Measurements from ENCODE around the gene DAB2IP.

Gene DAB2IP

GRCh38 chr9:121671612-121672155, 20.2 kb downstream of the DAB2IP start:
- TF ChIP-seq, protein P1, sequence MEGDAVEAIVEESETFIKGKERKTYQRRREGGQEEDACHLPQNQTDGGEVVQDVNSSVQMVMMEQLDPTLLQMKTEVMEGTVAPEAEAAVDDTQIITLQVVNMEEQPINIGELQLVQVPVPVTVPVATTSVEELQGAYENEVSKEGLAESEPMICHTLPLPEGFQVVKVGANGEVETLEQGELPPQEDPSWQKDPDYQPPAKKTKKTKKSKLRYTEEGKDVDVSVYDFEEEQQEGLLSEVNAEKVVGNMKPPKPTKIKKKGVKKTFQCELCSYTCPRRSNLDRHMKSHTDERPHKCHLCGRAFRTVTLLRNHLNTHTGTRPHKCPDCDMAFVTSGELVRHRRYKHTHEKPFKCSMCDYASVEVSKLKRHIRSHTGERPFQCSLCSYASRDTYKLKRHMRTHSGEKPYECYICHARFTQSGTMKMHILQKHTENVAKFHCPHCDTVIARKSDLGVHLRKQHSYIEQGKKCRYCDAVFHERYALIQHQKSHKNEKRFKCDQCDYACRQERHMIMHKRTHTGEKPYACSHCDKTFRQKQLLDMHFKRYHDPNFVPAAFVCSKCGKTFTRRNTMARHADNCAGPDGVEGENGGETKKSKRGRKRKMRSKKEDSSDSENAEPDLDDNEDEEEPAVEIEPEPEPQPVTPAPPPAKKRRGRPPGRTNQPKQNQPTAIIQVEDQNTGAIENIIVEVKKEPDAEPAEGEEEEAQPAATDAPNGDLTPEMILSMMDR (IDR thresholded peaks at IDR 0.05; ENCODE audit: insufficient read depth, low read depth, low read length, missing control alignments), result no peak
- DNase-seq (ENCODE audit: low read depth), result no peak
- H3K4me3 ChIP-seq (ENCODE audit: low read depth, low read length), result no peak overlapping the region

GRCh38 chr9:121672213-121672612, 20.8 kb downstream of the DAB2IP start:
- H3K4me3 ChIP-seq (ENCODE audit: low read depth, low read length), result no peak overlapping the region
- TF ChIP-seq, protein P1 (IDR thresholded peaks at IDR 0.05; ENCODE audit: insufficient read depth, low read depth, low read length, missing control alignments), result no peak
- no peak for DNase-seq (ENCODE audit: low read depth)

DNA sequence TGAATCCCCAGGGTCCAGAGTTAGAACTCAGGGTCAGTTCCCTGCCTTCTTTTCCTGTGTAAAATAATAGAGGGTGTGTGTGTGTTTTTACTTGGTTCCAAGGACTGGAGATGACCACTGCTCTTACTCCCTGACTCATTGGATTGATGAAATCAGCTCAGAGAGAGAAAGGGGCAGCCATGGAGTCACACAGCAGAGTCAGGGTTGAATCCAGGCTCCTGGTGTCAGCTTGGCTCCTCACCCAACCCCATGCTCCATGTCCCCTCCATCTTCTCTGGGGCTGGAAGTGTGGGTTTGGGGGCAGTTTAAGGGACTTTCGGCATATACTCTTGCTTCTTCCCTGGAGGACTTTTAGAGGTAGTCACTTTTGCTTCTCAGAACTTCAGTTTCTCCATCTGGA, 21.6 kb downstream of the DAB2IP start:
- TF ChIP-seq, protein P1 (IDR thresholded peaks at IDR 0.05; ENCODE audit: insufficient read depth, low read depth, low read length, missing control alignments), result no peak
- DNase-seq (ENCODE audit: low read depth), result no peak
- H3K4me3 ChIP-seq (ENCODE audit: low read depth, low read length), result no peak overlapping the region

- TF ChIP-seq, protein P1 (IDR thresholded peaks at IDR 0.05; ENCODE audit: insufficient read depth, low read depth, low read length, missing control alignments), result no peak
- DNase-seq (ENCODE audit: low read depth), result no peak
- H3K4me3 ChIP-seq (ENCODE audit: low read depth, low read length), result no peak overlapping the region
These were observed 22.1 kb downstream of the DAB2IP start for GRCh38 chr9:121673576-121673975.

DNA sequence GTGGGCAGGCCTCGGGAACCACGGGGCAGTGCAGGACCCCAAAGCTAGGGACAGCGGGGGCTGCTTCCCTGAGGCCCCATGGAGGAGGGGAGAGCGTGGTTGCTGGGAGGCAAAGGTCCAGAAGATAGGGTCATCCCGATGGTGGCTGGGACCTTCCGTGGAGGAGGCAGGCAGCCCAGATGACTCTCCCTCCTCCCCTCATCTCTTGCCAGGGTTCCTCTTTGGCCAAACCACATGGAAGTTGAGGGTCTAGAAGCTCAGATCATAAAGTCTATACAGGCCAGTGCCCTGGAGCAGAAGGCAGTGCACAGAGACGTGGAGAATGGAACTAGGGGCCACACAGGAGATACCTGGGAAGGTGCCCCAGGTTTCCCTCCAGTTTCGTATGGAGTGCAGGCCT, 22.6 kb downstream of the DAB2IP start:
- DNase-seq (ENCODE audit: low read depth), result no peak
- TF ChIP-seq, protein P1 (IDR thresholded peaks at IDR 0.05; ENCODE audit: insufficient read depth, low read depth, low read length, missing control alignments), result no peak
- no peak overlapping the region for H3K4me3 ChIP-seq (ENCODE audit: low read depth, low read length)

- TF ChIP-seq, protein P1 (IDR thresholded peaks at IDR 0.05; ENCODE audit: insufficient read depth, low read depth, low read length, missing control alignments), result no peak
- H3K4me3 ChIP-seq (ENCODE audit: low read depth, low read length), result no peak overlapping the region
- no peak for DNase-seq (ENCODE audit: low read depth)
These were observed 23.5 kb downstream of the DAB2IP start for GRCh38 chr9:121674952-121675351.

DNA sequence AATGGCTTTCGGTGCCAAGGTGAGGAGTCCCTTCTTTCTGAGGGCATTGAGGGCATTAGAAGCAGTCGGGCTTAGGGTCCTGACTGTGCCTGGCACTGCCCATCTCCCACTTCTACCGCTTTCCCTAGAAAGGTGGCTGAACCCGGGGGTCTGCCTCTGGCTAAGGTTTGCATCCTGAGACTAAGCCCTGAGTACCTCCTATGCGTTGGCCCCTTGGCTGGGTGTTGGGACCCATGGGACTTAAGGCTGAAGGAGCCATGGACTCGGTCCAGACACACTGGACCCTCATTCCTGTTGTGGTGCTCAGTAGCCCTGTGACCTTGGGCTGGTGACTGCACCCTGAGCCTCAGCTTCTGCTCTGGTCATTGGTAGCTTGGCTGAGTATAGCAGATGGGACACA, 23.9 kb downstream of the DAB2IP start:
- H3K4me3 ChIP-seq (ENCODE audit: low read depth, low read length), result no peak overlapping the region
- DNase-seq (ENCODE audit: low read depth), result no peak
- TF ChIP-seq, protein P1 (IDR thresholded peaks at IDR 0.05; ENCODE audit: insufficient read depth, low read depth, low read length, missing control alignments), result no peak
